ENCODE data around the gene STAC3.
"Not testable (repeated sequence)": the region's sequence is repeated elsewhere in the genome, so short reads cannot be mapped to it uniquely, and the experiment has no call there.

Gene STAC3

GRCh38 chr12:57250956-57251355 is at the start of gene STAC3:
STAC3 (minus strand) TSS chr12:57251187; CDS start chr12:57249636, 1,551 bp downstream.
- DNase-seq (ENCODE audit: low read depth): no peak

- no peak for DNase-seq (ENCODE audit: low read depth)
These were observed 48.6 kb upstream of the STAC3 start for GRCh38 chr12:57299514-57300016.

- no peak for DNase-seq (ENCODE audit: low read depth)
These were observed 45.3 kb upstream of the STAC3 start for GRCh38 chr12:57296291-57296690.

DNA sequence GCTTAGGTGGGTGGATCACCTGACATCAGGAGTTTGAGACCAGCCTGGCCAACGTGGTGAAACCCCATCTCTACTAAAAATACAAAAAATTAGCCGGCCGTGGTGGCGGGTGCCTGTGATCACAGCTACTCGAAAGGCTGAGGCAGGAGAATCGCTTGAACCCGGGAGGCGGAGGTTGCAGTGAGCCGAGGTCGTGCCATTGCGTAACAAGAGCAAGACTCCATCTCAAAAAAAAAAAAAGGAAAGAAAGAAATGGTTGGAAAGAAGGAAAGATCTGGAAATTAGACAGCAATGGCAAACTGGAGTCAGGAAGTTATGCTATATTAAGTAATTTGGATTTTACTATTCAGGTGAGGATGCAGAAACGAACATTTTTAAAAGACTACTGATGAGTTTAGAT is 31.1 kb upstream of the STAC3 start:
- not testable (repeated sequence) for DNase-seq (ENCODE audit: low read depth)

- peak; percentile 55 for DNase-seq (ENCODE audit: low read depth)
These were observed 29.4 kb upstream of the STAC3 start for GRCh38 chr12:57280211-57281062.

DNA sequence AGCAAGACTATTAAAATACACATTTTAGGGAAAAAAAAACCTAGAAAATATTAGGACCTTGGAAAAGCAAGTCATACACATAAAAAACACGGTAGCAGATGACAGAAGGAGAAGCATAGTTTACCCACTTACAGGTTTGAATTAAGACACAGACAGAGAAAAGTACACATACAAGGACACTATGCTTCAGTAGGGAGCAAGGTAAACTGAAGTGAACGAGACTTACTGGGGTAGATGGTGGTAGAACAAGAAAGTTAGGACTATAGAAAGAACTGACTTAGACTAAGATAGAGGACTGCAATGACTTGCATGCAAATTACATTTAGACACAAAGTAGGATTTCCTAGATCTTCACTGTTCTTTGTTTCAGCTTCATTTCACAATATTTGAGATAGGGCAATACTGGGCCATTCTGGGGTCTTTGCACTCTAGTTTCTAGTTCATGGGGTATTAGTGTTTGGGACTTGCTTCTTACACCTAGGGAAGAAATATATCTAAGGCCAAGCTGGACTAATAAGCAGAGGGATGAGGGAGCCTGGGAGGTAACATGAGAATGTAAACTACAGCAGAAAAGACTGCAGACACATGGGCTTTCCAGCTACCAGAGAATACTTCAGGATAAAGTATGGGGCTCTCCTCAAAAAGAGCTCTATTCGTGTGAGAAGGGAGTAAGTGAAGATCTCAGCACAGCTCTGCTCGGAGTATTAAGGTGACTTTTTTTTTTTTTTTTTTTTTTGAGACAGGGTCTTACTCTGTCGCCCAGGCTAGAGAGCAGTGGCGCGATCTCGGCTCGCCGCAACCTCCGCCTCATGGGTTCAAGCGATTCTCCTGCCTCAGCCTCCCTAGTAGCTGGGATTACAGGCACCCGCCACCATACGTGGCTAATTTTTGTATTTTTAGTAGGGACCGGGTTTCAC is 27.7 kb upstream of the STAC3 start:
- DNase-seq (ENCODE audit: low read depth): no peak

DNA sequence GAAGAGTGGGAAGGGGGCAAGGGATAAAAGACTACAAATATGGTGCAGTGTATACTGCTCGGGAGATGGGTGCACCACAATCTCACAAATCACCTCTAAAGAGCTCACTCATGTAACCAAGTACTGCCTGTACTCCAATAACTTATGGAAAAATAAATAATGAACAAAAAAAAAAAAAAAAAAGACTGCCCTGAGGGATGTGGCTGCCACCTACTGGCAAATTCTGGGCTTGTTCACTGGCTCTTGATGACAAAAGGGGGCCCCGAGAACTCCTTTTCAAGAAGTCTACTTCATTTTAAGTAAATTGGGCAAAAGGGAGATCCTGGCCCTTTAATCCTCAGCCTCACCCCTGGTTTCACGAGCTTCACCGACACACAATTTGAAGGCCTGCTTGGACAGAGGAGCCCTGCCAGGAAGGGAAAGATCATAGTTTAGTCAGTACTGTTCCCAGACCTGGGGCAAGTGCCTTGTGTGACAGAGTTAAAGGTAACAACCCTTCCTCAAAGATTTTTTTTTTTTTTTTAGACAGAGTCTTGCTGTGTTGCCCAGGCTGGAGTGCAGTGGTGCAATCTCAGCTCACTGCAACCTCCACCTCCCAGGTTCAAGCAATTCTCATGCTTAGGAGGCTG is 26.1 kb upstream of the STAC3 start:
- DNase-seq (ENCODE audit: low read depth): peak; percentile 18

DNA sequence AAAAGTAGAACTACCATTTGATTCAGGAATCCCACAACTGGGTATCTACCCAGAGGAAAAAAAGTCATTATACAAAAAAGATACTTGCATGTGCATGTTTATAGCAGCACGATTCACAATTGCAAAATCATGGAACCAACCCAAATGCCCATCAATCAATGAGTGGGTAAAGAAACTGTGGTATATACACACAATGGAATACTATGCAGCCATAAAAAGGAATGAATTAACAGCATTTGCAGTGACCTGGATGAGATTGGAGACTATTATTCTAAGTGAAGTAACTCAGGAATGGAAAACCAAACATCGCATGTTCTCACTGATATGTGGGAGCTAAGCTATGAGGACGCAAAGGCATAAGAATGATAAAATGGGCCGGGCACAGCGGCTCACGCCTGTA is 25.2 kb upstream of the STAC3 start:
- DNase-seq (ENCODE audit: low read depth): not testable (repeated sequence)

DNA sequence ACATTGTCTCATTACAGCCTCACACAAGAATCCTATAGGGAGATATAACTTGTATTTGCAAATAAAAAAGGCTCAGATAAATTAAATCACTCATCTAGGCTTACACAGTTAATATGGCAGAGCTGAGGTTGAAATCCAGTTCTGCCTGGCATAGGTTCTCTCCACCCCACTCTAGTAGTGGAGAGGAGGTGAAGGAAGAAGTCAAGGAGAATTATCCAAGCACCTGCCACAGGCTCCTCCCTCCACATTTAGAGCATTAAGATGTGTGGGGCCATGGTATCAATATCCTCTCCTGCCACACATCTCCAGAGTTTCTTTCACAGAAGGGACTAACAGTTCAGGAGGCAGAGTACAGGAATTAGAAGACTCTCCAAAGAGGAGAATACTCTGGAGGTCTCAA is 22.5 kb upstream of the STAC3 start:
- no peak for DNase-seq (ENCODE audit: low read depth)

- no peak for DNase-seq (ENCODE audit: low read depth)
These were observed 21.6 kb upstream of the STAC3 start for GRCh38 chr12:57272337-57273151.

GRCh38 chr12:57270966-57271470 is 20.0 kb upstream of the STAC3 start:
- no peak for DNase-seq (ENCODE audit: low read depth)

DNA sequence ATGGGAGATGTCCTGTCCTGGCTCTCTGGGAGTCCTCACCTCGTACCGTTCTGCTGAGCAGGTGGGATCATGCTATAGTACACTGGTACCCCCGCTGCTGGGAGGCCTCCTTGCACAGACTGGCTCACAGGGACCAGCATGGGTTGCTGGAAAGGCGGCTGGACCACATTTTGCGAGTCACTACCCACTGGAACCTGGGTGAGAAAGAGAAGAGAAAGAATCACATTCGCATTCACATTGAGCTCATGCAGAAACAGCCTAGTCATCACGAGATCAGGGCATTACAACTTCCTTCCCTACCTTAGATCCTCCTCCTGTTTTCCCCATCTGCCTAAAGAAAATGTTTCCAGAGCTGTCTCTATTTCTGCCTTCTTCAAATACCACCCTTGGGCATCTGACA is 17.3 kb upstream of the STAC3 start:
- no peak for DNase-seq (ENCODE audit: low read depth)

DNA sequence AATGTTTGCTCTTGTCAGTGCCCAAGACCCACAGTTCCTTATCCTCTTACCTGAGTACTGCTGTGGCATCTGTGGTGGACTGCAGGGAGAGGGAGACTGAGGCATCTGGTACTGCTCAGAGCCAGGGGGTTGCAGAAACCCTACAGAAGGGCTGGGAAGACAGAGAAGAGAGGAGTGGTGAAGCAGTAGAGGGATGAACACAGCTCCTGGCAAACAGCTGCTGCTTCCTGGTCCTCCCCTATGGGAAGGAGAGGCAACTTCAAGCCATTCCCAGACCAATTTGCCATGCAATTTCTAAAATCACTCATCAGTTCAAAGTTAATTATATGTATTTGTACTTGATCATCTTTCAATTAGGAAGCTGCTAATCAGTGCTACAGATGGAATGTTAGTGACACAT is 15.7 kb upstream of the STAC3 start:
- no peak for DNase-seq (ENCODE audit: low read depth)

- DNase-seq (ENCODE audit: low read depth): no peak
These were observed 12.1 kb upstream of the STAC3 start for GRCh38 chr12:57263096-57263495.

GRCh38 chr12:57262126-57262822 is 11.3 kb upstream of the STAC3 start:
- DNase-seq (ENCODE audit: low read depth): no peak

- no peak for DNase-seq (ENCODE audit: low read depth)
These were observed 10.5 kb upstream of the STAC3 start for GRCh38 chr12:57261428-57261865.

DNA sequence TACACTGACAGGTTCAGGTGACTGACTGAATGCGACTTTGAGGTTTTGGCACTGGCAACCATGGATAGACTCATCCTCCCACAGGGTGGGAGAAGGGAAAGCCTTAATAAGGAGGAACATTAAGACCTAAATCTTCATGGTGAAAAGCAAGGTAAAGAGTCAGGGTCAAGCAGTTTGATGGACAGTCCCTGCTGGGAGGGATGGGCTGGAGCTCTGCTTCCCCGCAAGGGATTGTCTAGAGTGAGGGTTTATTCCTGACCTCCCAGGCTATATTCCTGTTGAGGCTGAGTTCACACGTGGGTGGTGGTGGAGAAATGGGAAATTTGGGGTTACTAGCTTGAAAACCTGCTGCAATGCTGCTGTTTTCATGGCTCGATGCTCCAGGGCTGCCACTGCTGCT is 9.4 kb upstream of the STAC3 start:
- DNase-seq (ENCODE audit: low read depth): no peak

DNA sequence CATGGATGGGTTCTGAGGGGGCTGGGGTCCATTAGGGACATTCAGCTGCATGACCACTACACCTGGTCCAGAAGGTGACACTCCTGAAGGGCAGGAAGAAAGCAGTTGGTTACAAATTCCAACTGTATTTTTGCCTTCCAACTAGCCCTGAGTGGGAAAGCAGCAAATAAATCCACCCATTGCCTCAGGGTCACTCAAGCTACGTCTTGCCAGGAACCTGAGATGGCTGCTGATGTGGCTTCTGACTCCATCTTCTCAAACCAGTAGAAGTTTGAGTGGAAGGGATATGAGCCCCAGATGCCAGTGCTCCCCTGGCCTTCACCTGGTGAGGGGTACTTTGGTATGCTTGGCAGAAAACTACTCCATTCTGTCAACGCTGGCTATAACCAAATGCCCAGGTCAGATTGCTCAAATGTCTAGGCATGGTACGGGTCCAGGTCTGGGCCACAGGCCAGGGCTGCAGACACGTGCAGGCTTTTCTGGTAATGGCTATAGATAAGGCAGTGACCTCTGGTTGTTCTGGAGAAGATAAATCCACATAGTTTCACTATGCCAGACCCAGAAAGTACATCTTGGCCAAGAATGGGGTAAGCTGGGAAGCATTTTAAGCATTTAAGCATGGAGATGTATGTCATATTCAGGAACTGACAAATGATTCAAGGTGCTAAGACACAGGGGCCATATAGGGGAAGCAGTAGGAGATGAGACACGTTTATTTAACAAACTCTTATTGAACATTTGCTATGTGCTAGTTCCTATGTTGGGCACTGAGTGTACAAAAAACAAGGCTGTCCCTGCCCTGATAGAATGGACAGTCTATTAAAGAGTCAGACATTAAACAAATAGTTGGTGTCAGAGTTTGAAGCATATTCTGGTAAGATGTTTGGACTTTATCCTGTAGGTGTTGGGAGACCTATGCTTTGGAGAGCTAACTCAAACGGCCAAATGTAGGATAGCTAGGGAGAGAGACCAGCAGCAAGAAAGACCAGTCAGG is 8.3 kb upstream of the STAC3 start:
- DNase-seq (ENCODE audit: low read depth): no peak

- DNase-seq (ENCODE audit: low read depth): no peak
These were observed 4.9 kb upstream of the STAC3 start for GRCh38 chr12:57255916-57256315.
